COR-L47 (cell line): ENCODE data around the gene ATP8B3.

Experiments used
- DNase-seq: peaks from one replicate; lab custom pipeline; 2025; lab: John Stamatoyannopoulos, UW

The ATP8B3 gene

GRCh38 chr19:1746401-1747284 lies 65.4 kb downstream of the ATP8B3 start:
- DNase-seq, result no peak

DNA sequence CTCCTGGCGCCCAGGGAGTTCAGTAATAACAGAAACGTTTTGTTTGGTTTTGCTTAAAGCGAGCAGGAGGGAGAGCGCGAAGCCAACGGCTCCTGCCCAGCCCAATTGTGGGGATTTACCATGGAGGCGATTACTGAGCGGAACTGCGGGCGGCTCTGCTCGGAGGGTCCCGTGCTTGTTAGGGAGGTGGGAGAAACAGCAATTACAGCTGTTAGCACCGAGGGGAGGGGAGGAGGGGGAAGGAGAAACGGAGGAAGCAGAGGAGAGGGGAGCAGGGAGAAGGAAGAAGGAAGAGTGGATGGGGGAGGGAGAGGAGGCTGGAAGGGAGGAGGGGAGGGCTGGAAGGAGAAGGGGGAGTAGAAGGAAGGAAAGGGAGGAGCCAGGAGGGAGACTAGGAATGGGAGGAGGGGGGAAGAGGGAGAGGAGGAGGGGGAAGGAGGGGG lies 66.5 kb downstream of the ATP8B3 start:
- DNase-seq, result no peak

DNA sequence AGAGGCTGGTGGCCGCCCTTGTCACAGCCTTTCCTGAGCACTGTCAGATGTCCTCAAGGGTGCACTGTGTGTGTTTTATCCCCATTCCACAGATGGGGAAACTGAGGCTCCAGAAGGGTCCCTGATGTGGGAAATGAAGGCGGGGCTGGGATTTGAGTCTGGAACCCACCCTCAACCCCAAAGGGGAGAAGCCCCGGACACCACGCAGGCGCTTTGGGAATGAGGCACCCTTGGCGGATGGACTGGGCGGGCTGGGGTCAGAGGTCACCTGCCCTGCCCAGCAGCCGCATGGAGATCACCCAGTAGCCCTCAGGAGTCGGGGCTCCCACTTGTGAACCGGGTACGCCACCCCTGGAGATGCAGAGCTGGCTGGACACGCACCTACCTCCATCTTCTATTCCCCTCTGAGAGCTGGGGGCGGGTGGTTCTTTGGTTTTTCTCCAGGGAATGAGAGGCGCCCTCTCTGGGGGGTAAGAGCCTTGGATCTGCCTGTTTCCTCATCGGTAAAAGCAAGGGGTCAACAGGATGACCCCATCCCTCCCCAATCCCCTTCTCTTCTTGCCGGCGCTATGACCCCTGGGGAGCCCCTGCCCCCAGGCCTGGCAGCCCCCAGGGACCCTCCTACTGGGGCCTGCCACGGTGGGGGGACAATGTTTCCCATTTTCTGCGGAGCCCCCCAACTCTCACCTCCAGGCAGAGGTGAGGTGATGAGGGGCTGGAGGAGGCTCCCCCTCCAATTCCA lies 67.1 kb downstream of the ATP8B3 start:
- no peak for DNase-seq

GRCh38 chr19:1744133-1744665 lies 67.9 kb downstream of the ATP8B3 start:
- DNase-seq, result no peak

- DNase-seq, result no peak
Observed at GRCh38 chr19:1742989-1743696, 68.9 kb downstream of the ATP8B3 start.

DNA sequence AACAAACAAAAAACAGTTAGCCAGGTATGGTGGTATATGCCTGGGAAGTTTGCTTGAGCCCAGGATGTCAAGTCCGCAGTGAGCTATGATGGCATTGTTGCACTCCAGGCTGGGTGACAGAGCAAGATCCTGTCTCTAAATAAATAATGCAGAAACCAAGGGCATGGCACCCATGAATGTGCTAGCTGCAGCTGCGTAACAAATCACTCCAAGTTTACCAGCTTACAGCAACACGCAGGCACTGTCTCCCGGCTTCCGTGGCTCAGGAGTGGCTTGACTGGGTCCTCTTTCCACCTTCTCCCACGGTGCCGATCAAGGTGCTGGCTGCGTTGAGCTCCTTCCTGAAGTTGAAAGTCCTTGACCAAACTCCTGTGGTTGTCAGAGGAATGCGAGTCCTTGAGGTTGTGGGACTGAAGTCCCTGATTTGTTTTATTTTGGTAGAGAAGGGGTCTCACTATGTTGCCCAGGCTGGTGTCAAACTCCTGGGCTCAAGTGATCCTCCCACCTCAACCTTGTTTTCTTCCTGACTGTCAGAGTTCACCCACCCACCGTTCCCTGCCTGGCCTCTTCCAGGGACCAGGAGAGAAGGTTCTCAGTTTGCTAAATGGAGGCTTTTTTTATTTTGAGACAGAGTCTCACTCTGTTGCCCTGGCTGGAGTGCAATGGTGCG lies 72.0 kb downstream of the ATP8B3 start:
- DNase-seq, result no peak

- DNase-seq, result no peak
Observed at GRCh38 chr19:1736927-1737326, 75.1 kb downstream of the ATP8B3 start.

GRCh38 chr19:1736280-1736679 lies 75.8 kb downstream of the ATP8B3 start:
- DNase-seq, result no peak

- no peak for DNase-seq
Observed at GRCh38 chr19:1734321-1734966, 77.6 kb downstream of the ATP8B3 start.
